HepG2 (cell line): ENCODE measurements around the gene CACTIN. TPM values are rescaled to one million over a fixed set of nuclear protein-coding genes. Genes with fewer than 3 reads are reported as not detected.
A peak's percentile ranks its signal among the peaks of the same experiment; 100 is the strongest.

ENCODE experiments used
- AGO2 ChIP-seq: fragments of 200-400 bp; formaldehyde crosslinking; optimal IDR thresholded peaks from 2 replicates; pipeline ENCODE3; 2017; ENCODE audit warnings: mild to moderate bottlenecking, low read depth, low read length, moderate library complexity
- NCOR1 ChIP-seq: fragments of 200-600 bp; sonication (generic); IDR thresholded peaks from 2 replicates; pipeline ENCODE4 v1.7.0; 2017; ENCODE audit warnings: antibody characterized with exemption, low read length, borderline replicate concordance
- NR3C1 ChIP-seq: sonication (generic); formaldehyde crosslinking; IDR thresholded peaks from 2 replicates; pipeline ENCODE4 v1.4.0; 2020; ENCODE audit warnings: missing genetic modification reagents
- PCBP1 ChIP-seq: fragments of 200-400 bp; formaldehyde crosslinking; IDR thresholded peaks from 2 replicates; pipeline ENCODE4 v1.6.1; 2017; ENCODE audit warnings: mild to moderate bottlenecking, low read depth, low read length, borderline replicate concordance
- SNAI1 ChIP-seq: sonication (generic); formaldehyde crosslinking; IDR thresholded peaks from 2 replicates; pipeline ENCODE4 v1.5.0; 2020; ENCODE audit warnings: mild to moderate bottlenecking, missing genetic modification reagents, borderline replicate concordance
- ZFP37 ChIP-seq: sonication (generic); formaldehyde crosslinking; IDR thresholded peaks from 2 replicates; pipeline ENCODE4 v1.4.0; 2020; ENCODE audit warnings: missing genetic modification reagents, borderline replicate concordance
- ZNF879 ChIP-seq: sonication (generic); formaldehyde crosslinking; IDR thresholded peaks from 2 replicates; pipeline ENCODE4 v1.8.1; 2023; ENCODE audit warnings: missing genetic modification reagents
- polyA plus RNA-seq, 8 experiments: library from polyadenylated mRNA; depleted of rRNA in 3 of 8; stranded (reverse) in 7 of 8; unstranded in 1 of 8; fragments of >200 nt; fragmentation: Illumina TruSeq in 4 of 8; extraction: Trizol in 4 of 8; gene quantifications; 2 replicates each; pipeline versions ENCODE4 v1.2.1 to v1.2.3, GENCODE V29; 2011 to 2016; ENCODE audit warnings: low read depth in 4 of 8, missing spikeins in 1 of 8, mixed read lengths in 1 of 8; ENCODE audit not compliant: insufficient read depth in 1 of 8
- total RNA-seq, 5 experiments: library from RNA; depleted of rRNA; stranded (reverse); fragments of >200 nt; fragmentation: Illumina TruSeq; extraction: Trizol; gene quantifications; 2 replicates each; pipeline ENCODE4 v1.2.3, GENCODE V29; 2016; ENCODE audit warnings: low read depth in 1 of 5
- TF ChIP-seq, protein P1 (sequence below): sonication (generic); formaldehyde crosslinking; IDR thresholded peaks from 2 replicates; pipeline ENCODE4 v1.8.1; 2023; ENCODE audit warnings: mild to moderate bottlenecking, moderate library complexity, missing genetic modification reagents
- TF ChIP-seq, protein P2 (sequence below): conservative IDR thresholded peaks from 2 replicates; pipeline ENCODE4 v1.6.1; 2018; ENCODE audit warnings: missing genetic modification reagents
- TF ChIP-seq, protein P3 (sequence below): sonication (generic); formaldehyde crosslinking; IDR thresholded peaks from 2 replicates; pipeline ENCODE4 v1.5.0; 2020; ENCODE audit warnings: mild to moderate bottlenecking, low read depth, missing genetic modification reagents, borderline replicate concordance
- TF ChIP-seq, protein P4 (sequence below): sonication (generic); formaldehyde crosslinking; IDR thresholded peaks from 2 replicates; pipeline ENCODE4 v1.5.1; 2020; ENCODE audit warnings: mild to moderate bottlenecking, missing genetic modification reagents, borderline replicate concordance
- TF ChIP-seq, protein P5 (sequence below): sonication (generic); formaldehyde crosslinking; IDR thresholded peaks from 2 replicates; pipeline ENCODE4 v1.4.0; 2020; ENCODE audit warnings: mild to moderate bottlenecking, missing genetic modification reagents
- TF ChIP-seq, protein P6 (sequence below): sonication (generic); formaldehyde crosslinking; IDR thresholded peaks from 2 replicates; pipeline ENCODE4 v1.4.0; 2020; ENCODE audit warnings: missing genetic modification reagents

Gene CACTIN
- total and polyA plus RNA-seq, 2 of the 13 experiments (the other 11 are each of a cell fraction or from before 2014, with no cell fraction given) = 10.0 to 16.6 TPM

DNA sequence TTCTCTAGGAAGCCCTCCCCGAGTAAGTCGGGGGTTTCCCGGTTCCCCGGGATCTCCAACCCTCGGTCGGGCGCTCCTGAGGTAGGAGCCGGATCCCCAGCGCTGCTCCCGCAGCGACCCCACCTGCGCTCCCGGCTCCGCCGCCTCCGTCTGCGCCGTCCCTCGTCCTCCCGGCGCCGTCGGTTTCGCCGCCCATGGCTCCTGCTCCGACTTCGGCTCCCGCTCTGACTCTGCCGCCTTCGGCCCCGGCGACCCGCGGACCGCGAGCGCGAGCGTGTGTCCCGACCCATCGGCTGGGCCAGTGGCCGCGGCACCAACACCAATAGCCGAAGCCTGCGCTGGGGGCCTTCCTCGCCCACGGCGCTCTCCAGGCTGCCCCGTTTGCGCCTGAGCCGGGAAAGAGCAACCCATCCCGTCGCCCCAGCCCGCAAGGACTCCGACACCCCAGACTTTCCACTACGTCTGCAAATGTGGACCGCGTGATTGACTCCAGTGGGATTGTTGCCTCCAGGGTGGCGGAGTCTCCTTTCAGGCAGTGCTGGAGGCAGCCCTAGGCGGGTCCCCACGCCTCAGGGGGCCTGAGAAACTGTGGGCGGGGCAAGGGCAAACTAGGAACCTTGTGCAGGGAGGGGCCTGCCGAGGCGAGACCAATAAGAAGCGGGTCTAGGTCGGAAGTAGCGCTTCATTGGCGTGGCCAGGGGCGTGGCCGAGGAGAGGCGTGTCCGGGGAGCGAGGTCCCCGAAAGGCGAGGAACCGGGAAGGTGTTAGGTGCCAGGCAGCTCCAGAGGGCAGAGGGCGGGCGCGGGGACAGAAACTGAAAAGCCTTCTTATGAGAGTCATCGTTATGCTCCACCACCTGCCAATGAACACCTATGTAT lies at the start of gene CACTIN (continued):
- TF ChIP-seq, protein P1, sequence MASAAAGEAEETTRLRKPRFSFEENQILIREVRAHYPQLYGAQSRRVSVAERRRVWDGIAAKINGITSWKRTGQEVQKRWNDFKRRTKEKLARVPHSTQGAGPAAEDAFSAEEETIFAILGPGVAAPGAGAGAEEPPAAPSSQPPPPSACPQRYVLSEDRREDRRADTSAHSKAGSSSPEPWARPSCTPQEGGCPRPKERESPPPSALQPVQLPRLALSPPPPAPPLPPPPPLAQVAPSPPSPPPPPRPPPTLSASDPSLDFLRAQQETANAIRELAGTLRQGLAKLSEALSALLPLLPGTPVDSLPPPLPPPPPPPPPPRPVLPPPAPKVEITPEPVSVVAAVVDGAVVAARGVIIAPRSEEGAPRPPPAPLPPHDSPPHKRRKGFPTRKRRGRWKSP (CRISPR knock-in tag) = peak; percentile 57
- TF ChIP-seq NR3C1 (CRISPR knock-in tag) (no peak), ZFP37 (CRISPR knock-in tag) (peak; percentile 26; the same call in 1 of the 2 replicates), AGO2 (peak; percentile 50), ZNF879 (no peak), NCOR1 (no peak; the same call in 1 of the 2 replicates), PCBP1 (0 out of 2 replicates have a peak, but pooled peaks have one; percentile 59), SNAI1 (no peak)
- TF ChIP-seq, protein P2, sequence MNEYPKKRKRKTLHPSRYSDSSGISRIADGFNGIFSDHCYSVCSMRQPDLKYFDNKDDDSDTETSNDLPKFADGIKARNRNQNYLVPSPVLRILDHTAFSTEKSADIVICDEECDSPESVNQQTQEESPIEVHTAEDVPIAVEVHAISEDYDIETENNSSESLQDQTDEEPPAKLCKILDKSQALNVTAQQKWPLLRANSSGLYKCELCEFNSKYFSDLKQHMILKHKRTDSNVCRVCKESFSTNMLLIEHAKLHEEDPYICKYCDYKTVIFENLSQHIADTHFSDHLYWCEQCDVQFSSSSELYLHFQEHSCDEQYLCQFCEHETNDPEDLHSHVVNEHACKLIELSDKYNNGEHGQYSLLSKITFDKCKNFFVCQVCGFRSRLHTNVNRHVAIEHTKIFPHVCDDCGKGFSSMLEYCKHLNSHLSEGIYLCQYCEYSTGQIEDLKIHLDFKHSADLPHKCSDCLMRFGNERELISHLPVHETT (CRISPR knock-in tag) = peak; percentile 81
- TF ChIP-seq, protein P3, sequence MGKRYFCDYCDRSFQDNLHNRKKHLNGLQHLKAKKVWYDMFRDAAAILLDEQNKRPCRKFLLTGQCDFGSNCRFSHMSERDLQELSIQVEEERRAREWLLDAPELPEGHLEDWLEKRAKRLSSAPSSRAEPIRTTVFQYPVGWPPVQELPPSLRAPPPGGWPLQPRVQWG (CRISPR knock-in tag) = no peak
- TF ChIP-seq, protein P4, sequence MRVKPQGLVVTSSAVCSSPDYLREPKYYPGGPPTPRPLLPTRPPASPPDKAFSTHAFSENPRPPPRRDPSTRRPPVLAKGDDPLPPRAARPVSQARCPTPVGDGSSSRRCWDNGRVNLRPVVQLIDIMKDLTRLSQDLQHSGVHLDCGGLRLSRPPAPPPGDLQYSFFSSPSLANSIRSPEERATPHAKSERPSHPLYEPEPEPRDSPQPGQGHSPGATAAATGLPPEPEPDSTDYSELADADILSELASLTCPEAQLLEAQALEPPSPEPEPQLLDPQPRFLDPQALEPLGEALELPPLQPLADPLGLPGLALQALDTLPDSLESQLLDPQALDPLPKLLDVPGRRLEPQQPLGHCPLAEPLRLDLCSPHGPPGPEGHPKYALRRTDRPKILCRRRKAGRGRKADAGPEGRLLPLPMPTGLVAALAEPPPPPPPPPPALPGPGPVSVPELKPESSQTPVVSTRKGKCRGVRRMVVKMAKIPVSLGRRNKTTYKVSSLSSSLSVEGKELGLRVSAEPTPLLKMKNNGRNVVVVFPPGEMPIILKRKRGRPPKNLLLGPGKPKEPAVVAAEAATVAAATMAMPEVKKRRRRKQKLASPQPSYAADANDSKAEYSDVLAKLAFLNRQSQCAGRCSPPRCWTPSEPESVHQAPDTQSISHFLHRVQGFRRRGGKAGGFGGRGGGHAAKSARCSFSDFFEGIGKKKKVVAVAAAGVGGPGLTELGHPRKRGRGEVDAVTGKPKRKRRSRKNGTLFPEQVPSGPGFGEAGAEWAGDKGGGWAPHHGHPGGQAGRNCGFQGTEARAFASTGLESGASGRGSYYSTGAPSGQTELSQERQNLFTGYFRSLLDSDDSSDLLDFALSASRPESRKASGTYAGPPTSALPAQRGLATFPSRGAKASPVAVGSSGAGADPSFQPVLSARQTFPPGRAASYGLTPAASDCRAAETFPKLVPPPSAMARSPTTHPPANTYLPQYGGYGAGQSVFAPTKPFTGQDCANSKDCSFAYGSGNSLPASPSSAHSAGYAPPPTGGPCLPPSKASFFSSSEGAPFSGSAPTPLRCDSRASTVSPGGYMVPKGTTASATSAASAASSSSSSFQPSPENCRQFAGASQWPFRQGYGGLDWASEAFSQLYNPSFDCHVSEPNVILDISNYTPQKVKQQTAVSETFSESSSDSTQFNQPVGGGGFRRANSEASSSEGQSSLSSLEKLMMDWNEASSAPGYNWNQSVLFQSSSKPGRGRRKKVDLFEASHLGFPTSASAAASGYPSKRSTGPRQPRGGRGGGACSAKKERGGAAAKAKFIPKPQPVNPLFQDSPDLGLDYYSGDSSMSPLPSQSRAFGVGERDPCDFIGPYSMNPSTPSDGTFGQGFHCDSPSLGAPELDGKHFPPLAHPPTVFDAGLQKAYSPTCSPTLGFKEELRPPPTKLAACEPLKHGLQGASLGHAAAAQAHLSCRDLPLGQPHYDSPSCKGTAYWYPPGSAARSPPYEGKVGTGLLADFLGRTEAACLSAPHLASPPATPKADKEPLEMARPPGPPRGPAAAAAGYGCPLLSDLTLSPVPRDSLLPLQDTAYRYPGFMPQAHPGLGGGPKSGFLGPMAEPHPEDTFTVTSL = no peak
- TF ChIP-seq, protein P5, sequence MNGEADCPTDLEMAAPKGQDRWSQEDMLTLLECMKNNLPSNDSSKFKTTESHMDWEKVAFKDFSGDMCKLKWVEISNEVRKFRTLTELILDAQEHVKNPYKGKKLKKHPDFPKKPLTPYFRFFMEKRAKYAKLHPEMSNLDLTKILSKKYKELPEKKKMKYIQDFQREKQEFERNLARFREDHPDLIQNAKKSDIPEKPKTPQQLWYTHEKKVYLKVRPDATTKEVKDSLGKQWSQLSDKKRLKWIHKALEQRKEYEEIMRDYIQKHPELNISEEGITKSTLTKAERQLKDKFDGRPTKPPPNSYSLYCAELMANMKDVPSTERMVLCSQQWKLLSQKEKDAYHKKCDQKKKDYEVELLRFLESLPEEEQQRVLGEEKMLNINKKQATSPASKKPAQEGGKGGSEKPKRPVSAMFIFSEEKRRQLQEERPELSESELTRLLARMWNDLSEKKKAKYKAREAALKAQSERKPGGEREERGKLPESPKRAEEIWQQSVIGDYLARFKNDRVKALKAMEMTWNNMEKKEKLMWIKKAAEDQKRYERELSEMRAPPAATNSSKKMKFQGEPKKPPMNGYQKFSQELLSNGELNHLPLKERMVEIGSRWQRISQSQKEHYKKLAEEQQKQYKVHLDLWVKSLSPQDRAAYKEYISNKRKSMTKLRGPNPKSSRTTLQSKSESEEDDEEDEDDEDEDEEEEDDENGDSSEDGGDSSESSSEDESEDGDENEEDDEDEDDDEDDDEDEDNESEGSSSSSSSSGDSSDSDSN (CRISPR knock-in tag) = peak; percentile 85
- TF ChIP-seq, protein P6, sequence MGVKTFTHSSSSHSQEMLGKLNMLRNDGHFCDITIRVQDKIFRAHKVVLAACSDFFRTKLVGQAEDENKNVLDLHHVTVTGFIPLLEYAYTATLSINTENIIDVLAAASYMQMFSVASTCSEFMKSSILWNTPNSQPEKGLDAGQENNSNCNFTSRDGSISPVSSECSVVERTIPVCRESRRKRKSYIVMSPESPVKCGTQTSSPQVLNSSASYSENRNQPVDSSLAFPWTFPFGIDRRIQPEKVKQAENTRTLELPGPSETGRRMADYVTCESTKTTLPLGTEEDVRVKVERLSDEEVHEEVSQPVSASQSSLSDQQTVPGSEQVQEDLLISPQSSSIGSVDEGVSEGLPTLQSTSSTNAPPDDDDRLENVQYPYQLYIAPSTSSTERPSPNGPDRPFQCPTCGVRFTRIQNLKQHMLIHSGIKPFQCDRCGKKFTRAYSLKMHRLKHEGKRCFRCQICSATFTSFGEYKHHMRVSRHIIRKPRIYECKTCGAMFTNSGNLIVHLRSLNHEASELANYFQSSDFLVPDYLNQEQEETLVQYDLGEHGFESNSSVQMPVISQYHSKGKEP = peak; percentile 39; the same call in 1 of the 2 replicates
